CD4-positive, alpha-beta T cell treated with Interferon alpha-2 for 1 hour (primary cell): ENCODE measurements around the gene GSG1L.
"Not testable (repeated sequence)": the region's sequence is repeated elsewhere in the genome, so short reads cannot be mapped to it uniquely, and the experiment has no call there.

Experiments used
- DNase-seq, 2 donors: peaks; one replicate each; pipeline ENCODE4 v3.0.0-alpha.2; 2020 to 2022

The GSG1L gene

DNA sequence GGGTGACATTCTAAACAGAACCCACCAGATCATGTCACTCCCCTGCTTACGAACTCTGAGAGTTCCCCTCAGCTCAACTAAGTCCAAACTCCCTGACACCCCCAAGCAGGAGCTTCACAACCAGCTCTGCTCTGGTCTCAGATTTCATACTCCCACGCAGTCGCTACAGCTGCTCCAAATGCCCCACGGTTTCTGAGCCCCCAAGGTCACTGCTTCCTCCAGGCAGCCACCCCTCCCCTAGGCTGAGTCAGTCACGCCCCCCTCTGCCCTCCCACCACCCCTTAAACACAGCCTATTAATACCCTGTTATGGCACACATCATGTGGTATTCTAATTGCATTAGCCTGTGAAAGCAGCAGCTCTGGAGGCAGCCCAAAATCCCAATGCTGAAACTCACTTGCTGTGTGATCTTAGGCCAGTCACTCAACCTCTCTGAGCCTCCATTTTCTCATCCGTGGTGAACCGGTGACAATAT, 51.5 kb downstream of the GSG1L start:
- no peak for DNase-seq

DNA sequence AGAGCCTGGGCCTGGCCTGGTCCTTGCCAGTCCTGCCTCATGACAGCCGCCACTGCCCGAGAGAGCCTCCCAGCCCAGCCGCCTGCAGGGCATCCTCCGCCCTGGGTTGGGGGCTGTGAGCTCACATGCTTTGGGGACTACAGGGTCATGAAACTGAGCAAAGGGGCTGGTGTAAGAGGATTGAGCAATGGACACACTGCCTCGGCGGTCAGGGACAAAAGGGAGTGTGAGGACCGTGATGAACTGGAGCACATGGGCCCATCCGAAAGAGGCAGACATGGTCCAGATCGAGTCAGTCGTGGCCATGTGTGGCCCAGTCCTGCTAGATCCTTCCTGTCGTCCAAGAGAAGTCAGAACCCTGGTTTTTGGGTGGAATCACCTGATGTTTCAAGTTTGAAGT, 52.3 kb downstream of the GSG1L start:
- no peak for DNase-seq

DNA sequence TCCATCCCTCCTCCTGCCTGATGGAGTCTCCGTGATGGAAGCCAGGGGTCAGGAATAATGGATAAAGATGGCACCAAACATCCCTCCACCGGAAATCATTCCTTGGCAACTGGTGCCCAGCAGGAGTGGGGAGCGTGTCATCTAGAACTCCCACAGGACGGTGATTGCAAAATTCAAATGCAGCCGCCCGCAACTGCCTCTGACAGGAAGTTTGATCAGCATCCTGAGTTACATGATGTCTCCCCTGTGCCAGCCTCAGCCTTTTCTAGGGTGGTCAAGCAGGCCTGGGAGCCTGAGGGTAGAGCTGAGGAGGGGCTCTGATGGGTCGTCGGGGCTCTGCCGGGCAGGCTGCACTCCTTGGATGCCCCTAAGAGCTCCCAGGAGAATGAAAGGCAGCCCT, 52.8 kb downstream of the GSG1L start:
- no peak for DNase-seq

DNA sequence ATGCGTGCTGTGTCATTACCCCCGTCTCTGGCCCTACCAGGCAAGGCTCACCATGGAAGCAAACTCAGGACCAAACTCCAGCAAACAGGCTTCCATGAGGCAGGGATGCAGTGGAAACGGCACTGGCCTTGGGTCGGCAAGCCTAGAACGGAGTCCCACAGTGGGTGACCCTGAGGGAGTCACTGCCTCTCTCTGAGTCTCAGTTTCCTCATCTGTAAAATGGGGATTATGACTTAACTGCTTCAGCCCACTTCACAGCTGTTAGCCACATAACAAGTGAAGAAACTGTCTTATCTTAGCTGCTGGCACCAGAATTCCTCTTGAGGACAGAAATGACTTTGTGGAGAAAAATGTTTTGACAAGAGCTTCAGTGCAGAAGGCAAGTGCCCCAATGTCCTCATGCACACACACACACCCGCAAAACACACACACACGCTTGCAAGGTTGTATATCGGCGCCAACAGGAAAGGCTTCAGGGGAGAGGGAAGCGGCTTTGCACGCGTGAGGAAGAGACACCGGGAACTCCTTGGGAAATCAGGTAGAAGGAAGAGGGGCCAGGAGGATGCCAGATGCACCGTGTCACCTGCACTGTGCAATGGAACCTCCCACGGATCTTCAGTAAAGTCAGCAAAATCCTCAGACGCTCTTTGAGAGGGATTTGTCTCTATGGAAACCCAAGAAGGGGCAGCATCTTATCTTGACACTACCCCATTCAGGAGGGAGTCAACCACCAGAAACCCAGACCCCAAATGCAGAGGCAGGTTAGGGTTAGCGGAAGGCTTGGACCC, 53.7 kb downstream of the GSG1L start:
- DNase-seq, result no peak

DNA sequence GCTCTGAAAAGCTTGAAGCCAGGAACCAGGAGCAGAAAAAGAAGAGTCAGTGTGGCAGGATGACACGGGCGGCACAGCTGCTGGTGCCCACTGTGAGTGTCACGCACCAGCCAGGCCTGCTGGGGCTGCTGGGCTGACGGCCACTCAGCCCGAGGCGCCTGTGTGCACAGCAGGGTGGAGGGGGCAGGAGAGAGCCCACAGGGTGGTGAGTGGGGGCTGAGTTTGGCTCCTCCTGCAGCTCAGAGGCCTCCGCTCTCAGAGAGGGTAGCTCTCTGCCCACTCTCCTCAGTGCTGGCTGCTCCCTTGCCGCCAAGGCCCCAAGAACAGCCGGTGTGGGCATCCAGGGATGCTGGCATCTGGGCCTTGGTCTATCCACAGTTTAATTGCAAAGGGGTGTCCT, 59.6 kb downstream of the GSG1L start:
- DNase-seq, result no peak

DNA sequence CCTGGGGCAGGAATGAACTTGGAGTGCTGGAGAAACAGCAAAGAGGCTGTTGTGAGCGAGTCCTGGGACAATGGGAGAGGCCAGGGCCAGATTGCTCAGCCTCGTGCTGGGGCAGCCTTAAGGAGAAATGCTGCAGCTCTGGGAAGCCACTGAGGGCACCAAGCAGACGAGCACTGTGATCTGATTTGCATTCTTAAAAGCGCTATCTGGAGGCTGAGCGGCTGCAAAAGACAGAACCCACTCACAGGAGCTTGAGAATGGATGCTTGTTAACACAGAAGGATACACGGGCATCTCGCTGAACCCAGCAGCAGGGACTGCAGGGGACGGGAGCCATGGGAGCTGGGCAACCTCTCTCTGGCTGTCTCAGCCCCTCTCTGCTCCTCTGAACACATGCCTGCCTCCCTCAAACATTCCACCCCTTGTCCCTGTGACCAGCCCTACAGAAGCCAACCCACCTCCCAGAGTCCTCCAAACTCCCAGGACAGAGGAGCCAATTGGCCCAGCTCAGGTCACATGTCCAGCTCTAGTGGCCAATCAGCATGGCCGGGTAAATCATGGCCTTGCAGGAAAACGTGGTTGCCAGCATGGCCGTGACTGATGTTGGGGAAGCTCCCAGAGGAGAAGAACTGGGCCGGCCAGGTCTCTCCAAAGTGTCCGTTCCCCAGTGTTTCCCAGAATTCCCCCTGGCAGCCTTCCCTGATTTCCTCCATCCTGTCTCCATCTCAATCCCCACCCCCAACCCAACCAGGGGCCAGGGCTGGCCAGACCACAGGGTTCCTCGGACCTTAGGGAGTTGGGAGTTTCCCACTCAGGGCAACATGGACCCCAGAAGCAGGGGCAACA, 60.3 kb downstream of the GSG1L start:
- DNase-seq, result no peak

DNA sequence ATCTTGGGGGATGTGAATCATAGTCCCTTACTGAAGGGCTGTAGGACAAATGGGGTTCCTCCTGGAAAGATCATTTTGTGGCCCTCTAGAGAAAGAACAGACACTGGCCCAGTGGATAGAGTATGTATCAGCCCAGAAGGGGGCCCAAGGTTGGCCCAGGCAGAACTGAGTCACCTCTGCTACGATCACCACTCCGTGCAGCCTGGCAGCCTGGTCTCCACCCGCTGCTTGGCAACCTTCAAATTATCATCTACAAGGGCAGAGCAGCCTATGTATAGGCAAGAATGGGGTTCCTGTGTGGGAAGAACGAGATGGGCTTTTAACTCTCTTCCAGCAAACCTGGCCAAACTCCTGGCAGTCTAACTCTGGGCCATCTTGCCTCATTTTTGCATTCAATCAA, 61.9 kb downstream of the GSG1L start:
- no peak for DNase-seq

DNA sequence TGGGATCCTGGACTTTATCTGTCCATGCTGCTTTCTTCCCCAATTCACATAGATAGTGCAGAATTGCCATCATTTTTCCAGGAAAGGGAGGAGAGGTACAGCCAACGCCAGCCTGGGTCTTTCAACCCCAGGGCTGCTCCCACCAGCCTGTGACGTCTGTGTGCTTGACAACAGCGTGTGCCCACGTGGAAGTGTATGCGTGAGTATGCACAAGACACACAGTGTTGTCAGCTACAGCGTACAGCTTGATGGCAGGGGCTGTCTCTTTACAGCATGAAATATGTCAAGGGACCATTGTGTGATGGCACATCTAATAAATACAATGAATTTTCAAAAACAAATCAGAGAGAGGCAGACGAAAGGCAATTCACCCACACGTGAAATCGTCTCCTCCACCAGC, 62.3 kb downstream of the GSG1L start:
- no peak for DNase-seq

DNA sequence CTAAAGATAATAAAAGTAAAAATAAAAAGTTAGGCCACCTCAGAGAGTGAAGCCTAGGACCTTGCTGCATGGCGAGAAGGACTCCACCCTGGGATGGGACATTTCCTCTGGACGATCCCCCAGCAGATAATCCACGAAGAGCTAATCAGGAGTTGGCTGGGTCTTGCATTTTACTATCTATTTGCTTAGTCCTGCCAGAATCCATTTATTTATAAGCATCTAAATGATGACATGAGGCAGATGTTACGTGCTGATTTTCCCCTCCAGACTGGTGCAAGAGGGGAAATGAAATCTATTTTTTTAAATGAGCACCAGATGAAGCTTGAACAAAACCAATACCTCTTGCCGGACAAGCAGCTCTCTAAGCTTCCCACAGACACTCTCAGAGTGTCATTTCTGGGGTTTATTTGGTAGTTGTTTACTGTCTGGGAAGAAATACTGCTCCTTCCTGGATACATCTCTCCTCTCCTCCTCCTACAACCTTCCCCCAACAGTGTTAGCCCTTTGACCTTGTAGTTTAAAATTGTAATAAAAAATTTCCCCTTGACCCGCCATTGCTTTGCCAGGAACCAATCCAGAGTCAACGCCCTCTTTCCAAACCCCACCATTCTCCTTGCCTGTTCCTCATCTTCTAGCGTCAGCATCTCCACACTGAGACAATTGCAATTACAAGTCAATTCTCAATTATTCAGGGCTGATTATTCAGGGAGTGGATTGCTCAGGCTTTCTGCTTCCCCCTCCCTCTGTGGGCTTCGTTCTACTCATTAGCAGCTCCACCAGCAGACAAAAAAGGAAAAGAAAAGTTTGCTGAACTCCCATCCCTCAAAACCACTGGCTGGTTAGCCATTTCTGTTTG, 63.0 kb downstream of the GSG1L start:
- DNase-seq, result no peak

DNA sequence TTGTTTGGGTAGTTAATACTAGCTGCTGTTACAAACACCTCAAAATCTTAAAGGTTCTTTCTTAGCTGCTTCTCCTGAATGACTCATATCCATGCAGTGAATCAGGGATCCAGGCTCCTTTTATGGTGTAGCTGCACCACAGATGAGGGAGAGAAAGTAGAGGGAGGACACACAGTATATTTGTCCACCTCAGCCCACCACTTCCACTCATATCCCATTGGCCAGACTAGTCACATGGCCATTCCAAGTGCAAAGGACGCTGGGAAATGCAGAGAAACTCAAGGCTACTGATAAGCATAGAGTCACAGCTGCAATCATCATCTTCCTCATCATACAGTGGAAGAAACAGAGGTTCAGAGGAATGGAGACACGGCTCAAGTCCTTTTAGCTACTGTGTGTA, 63.8 kb downstream of the GSG1L start:
- DNase-seq, result no peak

DNA sequence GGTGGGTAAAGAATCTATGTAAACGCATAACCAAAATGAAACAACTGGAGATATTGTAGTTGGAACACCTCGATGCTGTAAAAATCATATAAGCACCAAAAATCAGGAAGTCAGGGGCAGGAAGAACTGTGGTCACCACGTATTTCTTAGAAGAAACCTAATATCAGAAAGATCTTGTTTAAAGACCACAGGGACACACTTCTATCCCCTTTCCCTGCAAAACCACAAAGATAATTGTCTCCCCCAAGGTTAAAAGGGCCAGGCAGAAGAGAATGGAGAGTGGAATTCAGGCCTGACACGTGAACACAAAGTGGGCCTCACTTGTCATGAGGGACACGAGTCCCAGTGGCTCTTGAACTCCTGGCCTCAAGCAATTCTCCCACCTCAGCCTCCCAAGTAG, 68.1 kb downstream of the GSG1L start:
- DNase-seq, result no peak

DNA sequence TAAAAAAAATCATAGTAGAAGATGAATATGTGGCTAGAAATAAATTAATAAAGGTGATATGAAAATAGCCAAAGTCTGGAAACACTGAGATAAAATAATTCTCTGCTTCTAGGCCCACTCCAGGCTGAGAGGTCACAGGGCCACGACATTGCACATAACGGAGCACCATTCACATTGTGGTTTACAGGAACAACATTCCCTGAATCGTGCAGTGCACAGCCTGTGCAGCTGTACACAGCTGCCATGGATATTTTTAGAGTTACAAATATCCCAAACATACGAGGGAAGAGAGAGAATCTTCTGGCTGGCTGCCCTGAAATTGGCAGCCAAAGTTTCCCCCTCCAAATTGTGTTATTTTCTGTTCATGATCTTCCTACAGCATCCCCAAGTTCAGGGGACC, 68.8 kb downstream of the GSG1L start:
- DNase-seq, result no peak

DNA sequence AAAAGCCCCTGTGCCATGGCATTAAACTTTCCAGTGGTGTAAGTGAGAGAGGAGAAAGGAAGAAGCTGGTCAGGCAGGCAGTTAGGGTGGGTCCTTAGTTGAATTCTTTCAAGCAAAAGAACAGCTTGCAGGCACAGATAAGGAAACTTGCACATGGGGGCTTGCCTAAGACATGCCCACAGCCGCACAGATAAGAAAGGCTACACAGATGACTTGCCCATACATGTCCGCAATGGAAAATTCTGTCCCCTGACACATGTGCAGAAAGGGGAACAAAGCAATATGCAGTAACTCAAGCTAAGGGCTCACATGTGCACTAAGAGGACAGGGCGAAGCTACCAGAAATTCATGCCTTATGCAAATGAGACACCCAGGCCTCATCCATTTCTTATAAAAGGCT, 69.9 kb downstream of the GSG1L start:
- DNase-seq, result no peak

DNA sequence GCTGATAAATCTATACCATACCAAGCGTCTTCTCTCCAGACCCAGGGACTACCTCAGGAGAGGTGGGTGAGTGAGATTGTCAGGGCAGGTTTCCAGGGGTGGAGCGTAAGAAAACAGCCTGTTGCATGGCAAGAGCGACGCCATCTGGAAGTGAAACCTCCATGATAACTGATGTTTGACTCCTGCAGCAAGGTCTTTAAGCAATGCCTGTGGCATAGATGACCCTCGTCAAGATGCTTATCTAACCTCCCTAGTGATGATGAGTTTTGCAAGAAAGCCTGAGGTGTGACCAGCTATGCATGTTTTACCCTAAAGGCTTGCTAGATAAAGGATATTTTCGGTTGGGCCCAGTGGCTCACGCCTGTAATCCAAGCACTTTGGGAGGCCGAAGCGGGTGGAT, 71.6 kb downstream of the GSG1L start:
- DNase-seq, result no peak

DNA sequence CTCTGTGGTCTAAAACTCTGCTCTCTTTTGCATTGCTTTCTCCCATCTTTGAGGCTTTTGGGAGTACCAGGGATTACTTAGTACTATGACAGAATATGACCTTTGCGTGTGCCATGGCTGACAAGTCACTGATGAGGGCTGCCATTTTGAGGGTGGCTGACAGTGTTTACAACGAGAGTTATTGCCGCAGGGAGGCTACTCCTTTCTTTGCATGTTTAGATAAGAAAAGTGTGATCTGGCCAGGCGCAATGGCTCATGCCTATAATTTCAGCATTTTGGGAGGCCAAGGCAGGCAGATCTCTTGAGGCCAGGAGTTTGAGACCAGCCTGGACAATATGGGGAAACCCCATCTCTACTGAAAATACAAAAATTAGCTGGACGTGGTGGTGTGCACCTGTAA, 77.5 kb downstream of the GSG1L start:
- no peak for DNase-seq

DNA sequence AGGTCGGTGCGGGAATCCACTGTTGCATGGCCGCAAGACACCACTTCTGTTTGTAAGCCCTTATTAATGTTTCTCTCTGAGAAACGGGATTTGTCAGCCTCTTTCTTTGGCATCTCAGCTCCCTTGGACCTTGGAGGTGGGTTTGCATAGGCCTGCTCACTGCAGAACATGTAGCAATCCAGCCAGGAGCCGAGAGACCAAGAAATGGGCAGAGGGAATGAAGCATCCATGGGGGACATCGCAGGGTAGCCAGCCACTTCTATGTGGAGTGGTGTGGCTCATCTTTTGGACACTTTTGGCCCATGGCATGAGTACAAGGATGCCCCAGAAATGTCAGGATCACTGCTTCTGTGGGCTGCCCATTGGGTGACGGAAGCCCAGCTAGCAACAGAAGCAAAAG, 79.4 kb downstream of the GSG1L start:
- no peak for DNase-seq

DNA sequence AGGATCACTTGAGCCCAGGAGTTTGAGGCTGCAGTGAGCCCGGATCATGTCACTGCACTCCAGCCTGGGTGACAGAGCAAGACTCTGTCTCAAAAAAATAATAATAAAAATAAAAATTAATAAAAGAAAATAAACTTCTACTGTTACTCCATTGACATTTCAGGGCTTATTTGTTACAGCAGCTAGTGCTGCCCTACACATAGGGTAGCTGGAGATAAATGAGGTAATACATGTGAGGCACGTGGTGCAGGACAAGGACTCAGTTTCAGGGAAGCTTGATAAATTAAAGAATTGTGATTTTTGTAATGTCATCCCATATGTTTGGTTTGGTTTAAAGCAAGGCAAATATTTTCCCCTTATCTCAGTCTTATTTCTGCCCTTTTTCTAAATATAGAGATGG, 80.3 kb downstream of the GSG1L start:
- no peak for DNase-seq

DNA sequence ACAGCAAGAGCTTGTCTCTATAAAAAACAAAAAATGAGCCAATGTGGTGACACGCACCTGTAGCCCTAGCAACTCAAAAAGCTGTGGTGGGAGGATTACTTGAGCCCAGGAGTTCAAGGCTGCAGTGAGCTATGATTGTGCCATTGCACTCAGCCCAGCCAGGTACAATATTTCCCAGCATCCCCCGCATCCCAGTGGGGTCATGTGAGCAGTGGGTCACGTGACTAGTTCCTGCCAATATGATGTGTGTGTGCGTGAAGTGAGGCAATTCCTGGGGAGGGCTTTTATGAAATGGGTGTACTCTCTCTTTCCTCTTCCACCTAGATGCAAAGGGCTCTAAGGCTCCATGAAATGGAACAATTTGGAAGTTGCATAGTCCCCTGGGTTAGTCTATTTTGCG, 81.3 kb downstream of the GSG1L start:
- DNase-seq, result no peak

DNA sequence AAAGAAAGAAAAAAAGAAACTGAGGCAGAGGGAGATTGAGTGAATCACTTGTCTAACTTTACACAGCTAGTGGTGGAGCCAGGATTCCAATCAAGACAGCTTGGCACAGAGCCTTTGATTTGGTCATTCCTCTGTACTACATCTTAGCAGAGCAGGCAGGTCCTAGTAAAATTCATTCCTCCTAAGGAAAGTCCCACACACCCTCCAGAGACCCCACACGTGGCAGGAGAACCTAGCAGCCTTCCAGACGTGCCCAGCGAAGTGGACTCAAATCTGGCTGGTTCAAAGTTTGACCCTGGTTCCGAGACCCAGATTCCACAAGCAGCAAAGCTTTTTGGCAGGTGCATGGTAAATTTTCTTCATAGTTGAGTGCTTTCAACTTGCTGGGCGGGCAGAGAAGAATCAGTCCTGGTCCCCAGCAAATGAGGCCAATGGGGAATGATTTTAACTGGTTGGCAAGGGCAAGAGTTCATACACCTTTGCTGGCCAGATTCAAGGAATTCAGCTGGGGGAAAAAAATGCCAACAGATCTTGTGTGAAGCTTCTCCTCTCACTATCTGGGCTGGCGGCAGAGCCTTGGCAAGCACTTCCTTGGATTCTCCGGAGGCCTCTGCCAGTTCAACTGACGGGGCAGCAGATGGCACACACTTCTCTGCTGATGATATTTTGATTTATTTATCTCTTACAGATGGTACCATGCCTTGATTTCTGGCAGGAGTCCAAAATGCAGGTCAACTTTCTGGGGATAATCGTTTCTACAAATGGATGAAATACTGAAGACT, 82.4 kb downstream of the GSG1L start:
- DNase-seq, result no peak

DNA sequence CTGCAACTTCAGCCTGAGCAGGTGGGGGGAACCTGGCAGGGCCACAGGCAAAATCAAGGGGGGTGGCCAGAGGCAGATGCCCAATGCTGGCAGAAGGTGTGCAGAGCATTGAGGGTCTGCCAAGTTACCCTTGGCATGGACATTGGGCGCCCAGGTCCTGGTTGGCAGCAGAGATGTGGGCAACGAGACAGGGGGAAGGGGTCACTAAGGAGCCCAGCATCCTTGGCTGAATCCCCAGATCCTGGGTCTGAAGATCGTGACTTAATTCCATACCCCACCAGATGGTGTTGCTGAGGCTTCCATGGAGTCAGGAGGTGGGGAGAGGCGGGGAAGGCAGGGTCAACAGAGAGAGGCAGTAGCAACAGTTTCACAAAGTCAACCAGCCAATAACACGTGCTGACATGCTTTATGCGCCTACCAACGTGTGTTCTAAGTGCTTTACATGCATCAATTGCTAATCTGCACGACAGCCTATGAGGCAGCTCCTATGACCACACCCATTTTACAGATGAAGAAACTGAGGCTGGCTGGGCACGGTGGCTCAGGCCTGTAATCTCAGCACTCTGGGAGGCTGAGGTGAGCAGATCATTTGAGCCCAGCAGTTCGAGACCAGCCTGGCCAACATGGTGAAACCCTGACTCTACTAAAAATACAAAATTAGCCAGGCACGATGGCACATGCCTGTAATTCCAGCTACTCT, 83.3 kb downstream of the GSG1L start:
- no peak for DNase-seq

DNA sequence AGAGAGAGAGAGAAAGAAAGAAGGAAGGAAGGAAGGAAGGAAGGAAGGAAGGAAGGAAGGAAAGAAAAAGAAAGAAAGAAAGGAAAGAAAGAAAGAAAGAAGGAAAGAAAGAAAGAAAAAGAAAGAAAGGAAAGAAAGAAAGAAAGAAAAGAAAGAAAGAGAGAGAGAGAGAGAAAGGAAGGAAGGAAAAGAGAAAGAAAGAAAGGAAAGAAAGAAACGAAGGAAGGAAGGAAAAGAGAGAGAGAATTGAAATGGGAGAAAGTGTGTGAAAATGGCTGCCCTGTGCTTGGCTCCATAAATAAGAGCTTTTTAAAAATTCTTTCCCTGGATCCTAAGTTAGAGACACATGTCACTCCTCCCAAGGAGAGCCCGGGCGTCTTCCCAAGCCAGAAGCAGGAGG, 83.8 kb downstream of the GSG1L start:
- DNase-seq, result not testable (repeated sequence)

DNA sequence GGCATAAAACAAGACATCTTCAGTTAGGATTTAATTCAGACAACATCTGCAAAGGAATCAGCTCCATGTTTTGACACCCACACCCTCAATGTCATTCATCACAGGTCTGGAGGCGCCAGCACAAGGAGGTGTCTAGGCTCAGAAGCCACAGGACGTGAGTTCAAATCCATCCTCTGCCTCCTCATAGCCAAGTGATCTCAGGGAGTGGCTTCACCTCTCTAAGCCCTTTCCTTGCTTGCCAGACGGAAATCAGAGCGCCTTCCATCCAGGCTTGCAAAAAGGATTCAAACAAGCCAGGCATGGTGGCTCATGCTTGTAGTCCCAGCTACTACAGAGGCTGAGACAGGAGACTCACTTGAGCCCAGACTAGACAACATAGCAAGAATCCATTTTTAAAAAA, 84.6 kb downstream of the GSG1L start:
- no peak for DNase-seq
